Uterus (tissue), 2 donors: Measurements from ENCODE around the gene PLEKHG3.

Source experiments
- POLR2A ChIP-seq, 2 donors: fragments of 450-650 bp; IDR thresholded peaks; one replicate each; pipeline ENCODE4 v1.6.1; 2016; ENCODE audit warnings: antibody characterized with exemption in 2 of 2, mild to moderate bottlenecking in 1 of 2, moderate library complexity in 1 of 2
- TF ChIP-seq, protein P1 (sequence below), 4 experiments: fragments of 200-600 bp in 2 of 4; fragments of 450-650 bp in 2 of 4; sonication (generic) in 2 of 4; IDR thresholded peaks; one replicate each; pipeline ENCODE4 v1.5.1; 2016 to 2019; ENCODE audit warnings: antibody characterized with exemption in 4 of 4, mild to moderate bottlenecking in 2 of 4, moderate library complexity in 1 of 4

DNA sequence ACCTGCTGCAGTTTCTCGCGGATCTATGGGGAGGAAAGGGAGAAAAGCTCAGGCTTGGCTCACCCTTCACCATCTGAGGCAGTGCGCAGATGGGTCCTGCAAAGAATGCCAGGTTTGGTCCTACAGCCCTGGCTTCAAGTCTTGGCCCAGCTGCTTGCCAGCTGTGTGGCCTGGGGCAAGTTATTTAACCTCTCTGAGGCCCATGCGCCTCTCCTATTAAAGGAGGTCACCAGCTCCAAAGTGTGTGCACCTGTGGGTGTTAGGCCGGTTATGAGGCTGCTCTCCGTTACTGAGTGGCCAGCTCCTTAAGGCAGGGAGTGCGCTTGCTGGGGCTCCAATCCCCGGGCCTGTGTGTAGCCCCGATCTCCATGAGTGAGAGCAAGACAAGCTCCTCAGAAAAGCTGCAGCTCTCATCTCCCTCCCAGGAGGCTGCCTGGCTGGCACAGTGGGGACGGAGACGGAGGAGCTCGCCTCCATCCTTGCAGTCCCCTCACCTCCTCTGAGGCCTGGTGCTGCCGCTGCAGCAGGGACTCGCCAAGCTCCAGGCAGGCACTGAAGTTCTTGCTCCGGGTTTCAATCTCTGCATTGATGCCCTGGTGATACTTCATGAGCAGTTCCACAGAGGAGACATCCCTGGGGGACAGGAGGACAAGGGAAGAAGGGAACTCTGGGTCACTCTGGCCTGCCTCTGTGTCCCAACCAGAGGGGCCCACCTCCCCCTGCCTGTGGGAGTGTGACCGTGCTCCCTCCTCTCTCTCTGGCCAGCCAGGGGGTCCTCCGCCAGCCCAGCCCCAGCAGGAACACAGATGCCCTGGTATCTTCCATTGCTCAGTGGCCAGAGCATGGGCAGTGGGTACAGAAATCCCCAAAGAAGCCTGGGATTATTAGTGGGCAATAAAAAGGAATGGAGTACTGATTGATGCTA, 65.1 kb downstream of the PLEKHG3 start:
- no peak for TF ChIP-seq POLR2A (IDR thresholded peaks at IDR 0.05)
- TF ChIP-seq, protein P1, sequence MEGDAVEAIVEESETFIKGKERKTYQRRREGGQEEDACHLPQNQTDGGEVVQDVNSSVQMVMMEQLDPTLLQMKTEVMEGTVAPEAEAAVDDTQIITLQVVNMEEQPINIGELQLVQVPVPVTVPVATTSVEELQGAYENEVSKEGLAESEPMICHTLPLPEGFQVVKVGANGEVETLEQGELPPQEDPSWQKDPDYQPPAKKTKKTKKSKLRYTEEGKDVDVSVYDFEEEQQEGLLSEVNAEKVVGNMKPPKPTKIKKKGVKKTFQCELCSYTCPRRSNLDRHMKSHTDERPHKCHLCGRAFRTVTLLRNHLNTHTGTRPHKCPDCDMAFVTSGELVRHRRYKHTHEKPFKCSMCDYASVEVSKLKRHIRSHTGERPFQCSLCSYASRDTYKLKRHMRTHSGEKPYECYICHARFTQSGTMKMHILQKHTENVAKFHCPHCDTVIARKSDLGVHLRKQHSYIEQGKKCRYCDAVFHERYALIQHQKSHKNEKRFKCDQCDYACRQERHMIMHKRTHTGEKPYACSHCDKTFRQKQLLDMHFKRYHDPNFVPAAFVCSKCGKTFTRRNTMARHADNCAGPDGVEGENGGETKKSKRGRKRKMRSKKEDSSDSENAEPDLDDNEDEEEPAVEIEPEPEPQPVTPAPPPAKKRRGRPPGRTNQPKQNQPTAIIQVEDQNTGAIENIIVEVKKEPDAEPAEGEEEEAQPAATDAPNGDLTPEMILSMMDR (IDR thresholded peaks at IDR 0.05): no peak
